ENCODE data around the gene PHOSPHO2.

The PHOSPHO2 gene

DNA sequence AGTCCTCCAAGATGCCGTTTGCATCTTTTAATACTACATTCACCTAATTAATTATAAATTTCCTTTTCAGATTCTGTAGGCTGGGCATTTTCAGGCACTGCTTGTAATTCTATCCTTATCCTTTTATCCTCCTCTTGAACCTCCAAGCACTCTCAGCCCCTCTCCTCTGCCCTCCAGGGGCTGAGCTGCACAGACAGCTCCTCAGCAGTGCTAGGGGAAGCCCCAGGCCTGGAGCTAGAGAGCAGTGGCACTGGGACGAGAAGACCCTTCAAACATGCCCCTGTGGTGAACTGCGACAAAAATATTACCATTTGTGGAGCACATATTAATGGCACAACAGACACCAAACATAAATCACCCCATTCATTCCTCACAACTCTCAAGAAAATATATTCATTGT, 33.0 kb upstream of the PHOSPHO2 start:
- no peak for DNase-seq (ENCODE audit: extremely low read depth, low read depth)

DNA sequence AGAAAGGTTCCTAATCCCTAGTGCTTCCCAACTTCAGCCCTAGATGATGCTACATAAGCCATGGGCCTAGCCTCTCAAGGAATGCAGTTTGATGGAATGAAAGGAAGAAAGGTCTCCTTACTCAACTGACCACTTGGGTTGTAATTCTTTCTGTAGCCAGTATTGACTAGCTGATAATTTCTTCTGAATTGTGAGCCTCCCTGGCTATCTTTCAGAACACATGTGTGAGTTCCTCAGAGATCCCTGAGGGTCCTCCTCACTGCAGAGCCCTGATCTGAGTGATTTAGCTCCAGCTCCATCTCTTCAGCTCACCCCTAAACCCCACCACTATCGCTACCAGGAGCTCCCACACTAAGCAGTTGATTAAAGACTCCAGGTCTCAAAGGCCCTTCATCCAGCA, 31.5 kb upstream of the PHOSPHO2 start:
- no peak for DNase-seq (ENCODE audit: extremely low read depth, low read depth)
- no peak for TF ChIP-seq CTCF (IDR thresholded peaks at IDR 0.05; ENCODE audit: low read depth, low read length)

More for the DNA sequence above, 33.0 kb upstream of the PHOSPHO2 start:
- TF ChIP-seq CTCF (IDR thresholded peaks at IDR 0.05; ENCODE audit: low read depth, low read length), result no peak

DNA sequence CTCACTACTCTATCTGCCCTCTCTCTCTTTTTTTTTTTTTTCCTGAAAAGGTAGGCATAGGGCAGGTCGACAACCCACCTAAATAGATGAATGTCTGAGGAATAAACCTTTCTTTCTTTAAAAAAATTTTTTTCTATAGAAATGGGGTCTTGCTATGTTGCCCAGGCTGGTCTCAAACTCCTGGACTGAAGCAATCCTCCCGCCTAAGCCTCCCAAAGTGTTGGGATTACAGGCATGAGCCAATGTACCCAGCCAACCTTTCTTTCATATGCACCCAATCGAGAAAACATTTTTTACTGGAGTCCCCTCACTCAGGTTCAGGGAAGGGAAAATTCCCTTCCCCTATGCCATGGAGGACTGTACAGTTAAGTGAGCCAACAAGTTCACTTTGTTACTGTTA, 31.0 kb upstream of the PHOSPHO2 start:
- no peak for DNase-seq (ENCODE audit: extremely low read depth, low read depth)
- no peak for TF ChIP-seq CTCF (IDR thresholded peaks at IDR 0.05; ENCODE audit: low read depth, low read length)

DNA sequence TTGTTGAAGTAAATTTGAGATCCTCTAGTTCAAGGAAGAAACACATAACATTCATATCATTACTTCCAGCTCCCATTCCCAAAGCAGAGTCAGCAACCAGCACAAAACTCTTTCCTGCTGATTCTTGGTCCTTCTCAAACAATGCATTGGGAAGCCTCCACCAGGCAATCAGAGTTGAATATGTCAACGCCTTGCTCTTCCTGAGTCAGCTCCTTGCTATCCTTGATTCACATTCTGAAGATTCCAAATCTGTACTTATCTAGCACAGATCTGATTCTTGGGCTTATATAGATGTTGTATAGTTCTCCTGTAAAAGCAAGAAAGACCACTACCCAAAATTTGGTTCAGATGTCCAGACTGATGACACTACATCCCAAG, 29.7 kb upstream of the PHOSPHO2 start:
- no peak for TF ChIP-seq CTCF (IDR thresholded peaks at IDR 0.05; ENCODE audit: low read depth, low read length)
- DNase-seq (ENCODE audit: extremely low read depth, low read depth), result no peak

DNA sequence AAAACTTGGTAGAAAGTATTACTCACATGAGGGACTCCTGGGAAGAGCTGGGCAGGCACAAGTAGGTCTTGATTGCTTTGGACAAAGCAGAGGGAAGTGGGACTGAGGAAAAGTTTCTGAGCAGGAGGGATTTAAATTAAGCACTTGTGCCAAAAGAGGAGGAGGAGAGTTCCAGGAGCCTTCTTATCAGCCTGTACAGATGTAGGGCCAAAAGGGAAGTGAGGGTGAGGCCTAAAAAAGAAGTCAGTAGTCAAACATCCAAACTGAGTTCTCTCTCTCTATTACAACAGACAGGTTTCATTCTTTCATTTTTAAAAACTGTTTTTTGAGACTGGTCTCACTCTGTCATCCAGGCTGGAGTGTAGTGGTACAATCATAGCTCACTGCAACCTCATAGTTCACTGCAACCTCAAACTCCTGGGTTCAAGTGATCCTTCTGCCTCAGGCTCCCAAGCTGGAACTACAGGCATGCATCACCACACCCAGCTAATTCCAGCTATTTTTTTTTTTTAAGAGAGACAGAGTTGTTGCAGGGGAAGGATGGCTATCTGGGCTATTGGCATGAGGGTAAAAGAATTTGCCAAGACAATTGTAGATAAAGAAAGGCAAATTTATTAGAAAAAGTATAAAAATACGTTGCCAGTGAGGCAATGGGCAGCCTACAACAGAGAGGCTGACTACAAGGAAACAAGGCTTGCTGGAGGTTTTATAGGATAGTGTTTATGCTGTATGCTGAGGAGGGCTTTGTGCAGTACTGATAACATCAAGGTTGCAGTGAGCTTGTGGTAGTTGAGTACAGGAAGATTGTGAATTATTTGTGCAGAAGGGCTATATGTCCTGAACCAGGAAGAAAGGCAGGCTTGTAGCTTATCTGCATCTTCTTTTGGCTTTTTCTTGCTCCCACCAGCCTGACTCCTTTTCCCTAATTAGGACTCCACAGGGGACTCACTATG, 29.0 kb upstream of the PHOSPHO2 start:
- DNase-seq (ENCODE audit: extremely low read depth, low read depth), result no peak

DNA sequence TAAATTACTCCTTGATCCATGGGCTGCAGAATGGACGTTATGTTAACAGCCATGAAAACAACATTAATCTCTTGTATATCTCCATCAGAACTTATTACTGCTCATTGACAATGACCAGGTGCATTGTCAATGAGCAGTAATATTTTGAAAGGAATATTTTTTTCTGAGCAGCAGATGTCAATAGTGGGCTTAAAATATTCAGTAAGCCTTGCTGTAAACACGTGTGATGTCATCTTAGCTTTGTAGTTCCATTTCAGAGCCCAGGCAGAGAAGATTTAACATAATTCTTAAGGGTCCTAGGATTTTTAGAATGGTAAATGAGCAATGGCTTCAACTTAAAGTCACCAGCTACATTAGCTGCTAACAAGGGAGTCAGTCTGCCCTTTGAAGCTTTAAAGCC, 26.7 kb upstream of the PHOSPHO2 start:
- DNase-seq (ENCODE audit: extremely low read depth, low read depth), result no peak
- no peak for TF ChIP-seq CTCF (IDR thresholded peaks at IDR 0.05; ENCODE audit: low read depth, low read length)

More for the DNA sequence above, 29.0 kb upstream of the PHOSPHO2 start:
- no peak for TF ChIP-seq CTCF (IDR thresholded peaks at IDR 0.05; ENCODE audit: low read depth, low read length)

DNA sequence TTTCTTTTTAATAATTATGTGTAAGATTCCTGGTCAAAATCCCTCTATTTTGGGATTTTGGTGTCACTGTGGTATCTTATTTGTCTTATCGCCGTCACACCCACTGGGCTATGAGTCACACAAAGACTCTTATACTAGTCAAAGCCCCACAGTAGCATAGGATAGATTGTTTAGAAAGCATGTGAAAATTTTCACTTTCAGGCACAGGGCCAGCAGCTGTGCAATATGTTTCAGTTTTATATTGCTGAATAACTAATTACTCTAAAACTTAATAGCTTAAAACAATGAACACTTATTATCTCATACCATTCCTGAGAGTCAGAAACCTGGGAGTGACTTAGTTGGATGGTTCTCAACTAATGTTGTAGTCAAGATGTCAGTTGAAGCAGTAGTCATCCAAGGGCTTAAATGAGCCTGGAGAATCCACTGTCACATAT, 24.0 kb upstream of the PHOSPHO2 start:
- no peak for DNase-seq (ENCODE audit: extremely low read depth, low read depth)
- TF ChIP-seq CTCF (IDR thresholded peaks at IDR 0.05; ENCODE audit: low read depth, low read length), result no peak
